GM23338 (cell line): ENCODE measurements around the gene WDR70. TPM values are rescaled to one million over a fixed set of nuclear protein-coding genes. Genes with fewer than 3 reads are reported as not detected.

ENCODE experiments used
- ATAC-seq: fragments of 200-7000 bp; cut with Tn5 transposase; 3 replicates; pipeline ENCODE4 v1.9.1; 2020
- DNase-seq: peaks from one replicate; pipeline ENCODE4 v3.0.0-alpha.2; 2015; ENCODE audit warnings: low spot score
- H2AFZ ChIP-seq: fragments of 200-600 bp; sonication (generic); 2 replicates; pipeline ENCODE4 v1.8.0; 2016; ENCODE audit warnings: antibody characterized with exemption, mild to moderate bottlenecking, moderate library complexity
- H3F3A ChIP-seq: fragments of 200-600 bp; sonication (generic); replicated peaks from 2 replicates; pipeline ENCODE4 v1.8.0; 2017; ENCODE audit warnings: antibody characterized with exemption, mixed run types, low read depth
- H3K27ac ChIP-seq: fragments of 200-600 bp; sonication (generic); 2 replicates; pipeline ENCODE4 v1.6.1; 2016; ENCODE audit warnings: low read depth
- H3K27me3 ChIP-seq: fragments of 200-600 bp; sonication (generic); 2 replicates; pipeline ENCODE4 v1.8.0; 2016; ENCODE audit warnings: mild to moderate bottlenecking, mixed run types, moderate library complexity; ENCODE audit not compliant: insufficient read depth
- H3K36me3 ChIP-seq: fragments of 200-600 bp; sonication (generic); 2 replicates; pipeline ENCODE4 v1.8.0; 2016; ENCODE audit warnings: mild to moderate bottlenecking; ENCODE audit not compliant: insufficient read depth
- H3K4me1 ChIP-seq: fragments of 200-600 bp; sonication (generic); 2 replicates; pipeline ENCODE4 v1.8.0; 2016; ENCODE audit warnings: mild to moderate bottlenecking, moderate library complexity; ENCODE audit not compliant: insufficient read depth
- H3K4me2 ChIP-seq: fragments of 200-600 bp; sonication (generic); 2 replicates; pipeline ENCODE4 v1.7.1; 2017; ENCODE audit warnings: mixed run types
- H3K4me3 ChIP-seq: fragments of 200-600 bp; sonication (generic); 2 replicates; pipeline ENCODE4 v1.6.1; 2016; ENCODE audit warnings: mixed run types
- H3K79me2 ChIP-seq: fragments of 200-600 bp; sonication (generic); replicated peaks from 2 replicates; pipeline ENCODE4 v1.8.0; 2017; ENCODE audit warnings: mild to moderate bottlenecking; ENCODE audit not compliant: insufficient read depth
- H3K9me2 ChIP-seq: fragments of 200-600 bp; sonication (generic); 2 replicates; pipeline ENCODE4 v1.8.0; 2017; ENCODE audit not compliant: insufficient read depth
- H4K20me1 ChIP-seq: fragments of 200-600 bp; sonication (generic); replicated peaks from 2 replicates; pipeline ENCODE4 v1.8.0; 2017; ENCODE audit warnings: mild to moderate bottlenecking; ENCODE audit not compliant: insufficient read depth
- H3K27ac Mint-ChIP-seq: 2 replicates; pipeline ENCODE4 v1.8.0; 2020; ENCODE audit warnings: inconsistent platforms, mild to moderate bottlenecking, moderate library complexity, mixed read lengths
- H3K27me3 Mint-ChIP-seq: 3 replicates; pipeline ENCODE4 v1.8.0; 2022; ENCODE audit warnings: low read depth, mild to moderate bottlenecking, moderate library complexity, mixed read lengths, inconsistent platforms; ENCODE audit not compliant: insufficient read depth, poor library complexity
- H3K36me3 Mint-ChIP-seq: 3 replicates; pipeline ENCODE4 v1.8.0; 2021; ENCODE audit warnings: low read depth, mild to moderate bottlenecking, inconsistent platforms, moderate library complexity, mixed read lengths
- H3K4me1 Mint-ChIP-seq: 3 replicates; pipeline ENCODE4 v1.8.0; 2020; ENCODE audit warnings: mild to moderate bottlenecking, inconsistent platforms, mixed read lengths
- H3K4me3 Mint-ChIP-seq: 3 replicates; pipeline ENCODE4 v1.8.0; 2021; ENCODE audit warnings: moderate library complexity, mild to moderate bottlenecking, inconsistent platforms, mixed read lengths
- H3K9me3 Mint-ChIP-seq: 3 replicates; pipeline ENCODE4 v1.8.0; 2020; ENCODE audit warnings: moderate library complexity, mild to moderate bottlenecking, inconsistent platforms, mixed read lengths
- CREB1 ChIP-seq: fragments of 250-450 bp; sonication (Bioruptor Pico); IDR thresholded peaks from 2 replicates; pipeline ENCODE4 v1.5.0; 2020; ENCODE audit warnings: low read depth, mild to moderate bottlenecking, moderate library complexity
- EZH2phosphoT487 ChIP-seq: fragments of 200-600 bp; sonication (generic); IDR thresholded peaks from one replicate; pipeline ENCODE4 v1.8.1; 2018; ENCODE audit warnings: antibody characterized with exemption; ENCODE audit not compliant: unreplicated experiment
- JUNB ChIP-seq: IDR thresholded peaks from one replicate; pipeline ENCODE4 v1.6.1; 2016; ENCODE audit warnings: antibody characterized with exemption; ENCODE audit not compliant: unreplicated experiment
- NANOG ChIP-seq: IDR thresholded peaks from 2 replicates; pipeline ENCODE4 v1.6.1; 2016; ENCODE audit warnings: antibody characterized with exemption, borderline replicate concordance
- POLR2AphosphoS5 ChIP-seq: IDR thresholded peaks from 2 replicates; pipeline ENCODE4 v1.6.1; 2016; ENCODE audit warnings: antibody characterized with exemption, low read depth
- STAT1 ChIP-seq: IDR thresholded peaks from one replicate; pipeline ENCODE4 v1.6.1; 2016; ENCODE audit warnings: antibody characterized with exemption; ENCODE audit not compliant: unreplicated experiment
- ZNF114 ChIP-seq: fragments of 250-450 bp; sonication (Bioruptor Pico); IDR thresholded peaks from 2 replicates; pipeline ENCODE4 v1.5.0; 2020; ENCODE audit warnings: mild to moderate bottlenecking, moderate library complexity
- ZNF331 ChIP-seq: fragments of 250-450 bp; sonication (Bioruptor Pico); IDR thresholded peaks from 2 replicates; pipeline ENCODE4 v1.5.0; 2020; ENCODE audit warnings: low read depth, mild to moderate bottlenecking, moderate library complexity
- polyA plus RNA-seq: library from polyadenylated mRNA; unstranded; fragments of >200 nt; fragmentation: Nextera tagmentation; extraction: Ambion mirVana; gene quantifications from 2 replicates; pipeline ENCODE4 v1.2.1, GENCODE V29; 2016
- total RNA-seq: library from RNA; depleted of rRNA; stranded (reverse); fragments of >200 nt; shearing (Covaris generic); gene quantifications from 2 replicates; pipeline ENCODE4 v1.2.3, GENCODE V29; 2014
- TF ChIP-seq, protein P1 (sequence below): fragments of 250-450 bp; sonication (Bioruptor Pico); IDR thresholded peaks from 2 replicates; pipeline ENCODE4 v1.5.0; 2020; ENCODE audit warnings: mild to moderate bottlenecking, moderate library complexity
- TF ChIP-seq, protein P2 (sequence below): IDR thresholded peaks from one replicate; pipeline ENCODE4 v1.6.1; 2018; ENCODE audit warnings: antibody characterized with exemption; ENCODE audit not compliant: unreplicated experiment
- TF ChIP-seq, protein P3 (sequence below), 2 experiments: fragments of 200-600 bp in 1 of 2; sonication (generic) in 1 of 2; conservative IDR thresholded peaks; 2 replicates each; pipeline versions ENCODE4 v1.5.1 to v1.6.1; 2016 to 2017; ENCODE audit warnings: antibody characterized with exemption in 2 of 2, low read depth in 2 of 2, mild to moderate bottlenecking in 2 of 2, moderate library complexity in 1 of 2
- TF ChIP-seq, protein P4 (sequence below): IDR thresholded peaks from 2 replicates; pipeline ENCODE4 v1.6.1; 2016; ENCODE audit warnings: antibody characterized with exemption

The WDR70 gene
- total and polyA plus RNA-seq, 2 experiments from 2014 or later, result 34.9 to 86.7 TPM

DNA sequence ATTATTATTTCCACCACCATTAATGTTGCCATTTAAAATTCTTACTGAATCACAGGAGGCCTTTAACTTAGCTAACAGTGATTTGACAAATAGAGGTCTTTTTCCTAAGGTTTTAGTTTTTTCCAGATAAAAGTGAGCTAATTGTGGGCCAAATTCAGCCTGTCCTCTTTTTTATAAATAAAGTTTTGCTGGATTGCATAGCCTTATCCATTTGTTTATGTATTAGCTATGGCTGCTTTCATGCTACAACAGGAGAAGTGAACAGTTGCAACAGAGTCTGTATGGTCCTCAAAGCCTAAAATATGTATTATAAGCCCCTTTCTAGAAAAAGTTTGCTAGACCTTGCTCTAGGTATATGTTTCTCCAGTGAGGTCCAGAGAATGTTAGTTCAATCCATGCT lies 288.3 kb downstream of the WDR70 start:
- Histone ChIP-seq H2AFZ (no peak overlapping the region), H3K4me2 (no peak overlapping the region), H3K36me3 (no peaks in the 10 kb centered on the region), H3K4me1 (no peaks in the 10 kb centered on the region; the same call in 1 of the 2 replicates), H4K20me1 (no peaks in the 10 kb centered on the region), H3K27ac (no peak overlapping the region), H3K4me3 (no peak overlapping the region), H3K79me2 (no peaks in the 10 kb centered on the region), H3K27me3 (no peaks in the 10 kb centered on the region), H3K9me2 (no peaks in the 10 kb centered on the region), H3F3A (no peaks in the 10 kb centered on the region)
- H3K4me3 Mint-ChIP-seq, result no peak overlapping the region
- H3K9me3 Mint-ChIP-seq, result no peaks in the 10 kb centered on the region
- no peaks in the 10 kb centered on the region for H3K36me3 Mint-ChIP-seq
- H3K27ac Mint-ChIP-seq, result no peak overlapping the region
- peaks cover 19% of the 10 kb centered on the region for H3K4me1 Mint-ChIP-seq
- no peak for DNase-seq
- ATAC-seq, result no peak
- peaks cover 3% of the 10 kb centered on the region for H3K27me3 Mint-ChIP-seq
- no peak for TF ChIP-seq ZNF114 (CRISPR knock-in tag)
- TF ChIP-seq, protein P1, sequence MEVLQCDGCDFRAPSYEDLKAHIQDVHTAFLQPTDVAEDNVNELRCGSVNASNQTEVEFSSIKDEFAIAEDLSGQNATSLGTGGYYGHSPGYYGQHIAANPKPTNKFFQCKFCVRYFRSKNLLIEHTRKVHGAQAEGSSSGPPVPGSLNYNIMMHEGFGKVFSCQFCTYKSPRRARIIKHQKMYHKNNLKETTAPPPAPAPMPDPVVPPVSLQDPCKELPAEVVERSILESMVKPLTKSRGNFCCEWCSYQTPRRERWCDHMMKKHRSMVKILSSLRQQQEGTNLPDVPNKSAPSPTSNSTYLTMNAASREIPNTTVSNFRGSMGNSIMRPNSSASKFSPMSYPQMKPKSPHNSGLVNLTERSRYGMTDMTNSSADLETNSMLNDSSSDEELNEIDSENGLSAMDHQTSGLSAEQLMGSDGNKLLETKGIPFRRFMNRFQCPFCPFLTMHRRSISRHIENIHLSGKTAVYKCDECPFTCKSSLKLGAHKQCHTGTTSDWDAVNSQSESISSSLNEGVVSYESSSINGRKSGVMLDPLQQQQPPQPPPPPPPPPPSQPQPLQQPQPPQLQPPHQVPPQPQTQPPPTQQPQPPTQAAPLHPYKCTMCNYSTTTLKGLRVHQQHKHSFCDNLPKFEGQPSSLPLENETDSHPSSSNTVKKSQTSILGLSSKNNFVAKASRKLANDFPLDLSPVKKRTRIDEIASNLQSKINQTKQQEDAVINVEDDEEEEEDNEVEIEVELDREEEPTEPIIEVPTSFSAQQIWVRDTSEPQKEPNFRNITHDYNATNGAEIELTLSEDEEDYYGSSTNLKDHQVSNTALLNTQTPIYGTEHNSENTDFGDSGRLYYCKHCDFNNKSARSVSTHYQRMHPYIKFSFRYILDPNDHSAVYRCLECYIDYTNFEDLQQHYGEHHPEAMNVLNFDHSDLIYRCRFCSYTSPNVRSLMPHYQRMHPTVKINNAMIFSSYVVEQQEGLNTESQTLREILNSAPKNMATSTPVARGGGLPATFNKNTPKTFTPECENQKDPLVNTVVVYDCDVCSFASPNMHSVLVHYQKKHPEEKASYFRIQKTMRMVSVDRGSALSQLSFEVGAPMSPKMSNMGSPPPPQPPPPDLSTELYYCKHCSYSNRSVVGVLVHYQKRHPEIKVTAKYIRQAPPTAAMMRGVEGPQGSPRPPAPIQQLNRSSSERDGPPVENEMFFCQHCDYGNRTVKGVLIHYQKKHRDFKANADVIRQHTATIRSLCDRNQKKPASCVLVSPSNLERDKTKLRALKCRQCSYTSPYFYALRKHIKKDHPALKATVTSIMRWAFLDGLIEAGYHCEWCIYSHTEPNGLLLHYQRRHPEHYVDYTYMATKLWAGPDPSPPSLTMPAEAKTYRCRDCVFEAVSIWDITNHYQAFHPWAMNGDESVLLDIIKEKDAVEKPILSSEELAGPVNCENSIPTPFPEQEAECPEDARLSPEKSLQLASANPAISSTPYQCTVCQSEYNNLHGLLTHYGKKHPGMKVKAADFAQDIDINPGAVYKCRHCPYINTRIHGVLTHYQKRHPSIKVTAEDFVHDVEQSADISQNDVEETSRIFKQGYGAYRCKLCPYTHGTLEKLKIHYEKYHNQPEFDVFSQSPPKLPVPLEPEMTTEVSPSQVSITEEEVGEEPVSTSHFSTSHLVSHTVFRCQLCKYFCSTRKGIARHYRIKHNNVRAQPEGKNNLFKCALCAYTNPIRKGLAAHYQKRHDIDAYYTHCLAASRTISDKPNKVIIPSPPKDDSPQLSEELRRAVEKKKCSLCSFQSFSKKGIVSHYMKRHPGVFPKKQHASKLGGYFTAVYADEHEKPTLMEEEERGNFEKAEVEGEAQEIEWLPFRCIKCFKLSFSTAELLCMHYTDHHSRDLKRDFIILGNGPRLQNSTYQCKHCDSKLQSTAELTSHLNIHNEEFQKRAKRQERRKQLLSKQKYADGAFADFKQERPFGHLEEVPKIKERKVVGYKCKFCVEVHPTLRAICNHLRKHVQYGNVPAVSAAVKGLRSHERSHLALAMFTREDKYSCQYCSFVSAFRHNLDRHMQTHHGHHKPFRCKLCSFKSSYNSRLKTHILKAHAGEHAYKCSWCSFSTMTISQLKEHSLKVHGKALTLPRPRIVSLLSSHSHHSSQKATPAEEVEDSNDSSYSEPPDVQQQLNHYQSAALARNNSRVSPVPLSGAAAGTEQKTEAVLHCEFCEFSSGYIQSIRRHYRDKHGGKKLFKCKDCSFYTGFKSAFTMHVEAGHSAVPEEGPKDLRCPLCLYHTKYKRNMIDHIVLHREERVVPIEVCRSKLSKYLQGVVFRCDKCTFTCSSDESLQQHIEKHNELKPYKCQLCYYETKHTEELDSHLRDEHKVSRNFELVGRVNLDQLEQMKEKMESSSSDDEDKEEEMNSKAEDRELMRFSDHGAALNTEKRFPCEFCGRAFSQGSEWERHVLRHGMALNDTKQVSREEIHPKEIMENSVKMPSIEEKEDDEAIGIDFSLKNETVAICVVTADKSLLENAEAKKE, result no peak
- TF ChIP-seq CREB1 (CRISPR knock-in tag), result no peak
- TF ChIP-seq STAT1, result no peak
- TF ChIP-seq, protein P2, sequence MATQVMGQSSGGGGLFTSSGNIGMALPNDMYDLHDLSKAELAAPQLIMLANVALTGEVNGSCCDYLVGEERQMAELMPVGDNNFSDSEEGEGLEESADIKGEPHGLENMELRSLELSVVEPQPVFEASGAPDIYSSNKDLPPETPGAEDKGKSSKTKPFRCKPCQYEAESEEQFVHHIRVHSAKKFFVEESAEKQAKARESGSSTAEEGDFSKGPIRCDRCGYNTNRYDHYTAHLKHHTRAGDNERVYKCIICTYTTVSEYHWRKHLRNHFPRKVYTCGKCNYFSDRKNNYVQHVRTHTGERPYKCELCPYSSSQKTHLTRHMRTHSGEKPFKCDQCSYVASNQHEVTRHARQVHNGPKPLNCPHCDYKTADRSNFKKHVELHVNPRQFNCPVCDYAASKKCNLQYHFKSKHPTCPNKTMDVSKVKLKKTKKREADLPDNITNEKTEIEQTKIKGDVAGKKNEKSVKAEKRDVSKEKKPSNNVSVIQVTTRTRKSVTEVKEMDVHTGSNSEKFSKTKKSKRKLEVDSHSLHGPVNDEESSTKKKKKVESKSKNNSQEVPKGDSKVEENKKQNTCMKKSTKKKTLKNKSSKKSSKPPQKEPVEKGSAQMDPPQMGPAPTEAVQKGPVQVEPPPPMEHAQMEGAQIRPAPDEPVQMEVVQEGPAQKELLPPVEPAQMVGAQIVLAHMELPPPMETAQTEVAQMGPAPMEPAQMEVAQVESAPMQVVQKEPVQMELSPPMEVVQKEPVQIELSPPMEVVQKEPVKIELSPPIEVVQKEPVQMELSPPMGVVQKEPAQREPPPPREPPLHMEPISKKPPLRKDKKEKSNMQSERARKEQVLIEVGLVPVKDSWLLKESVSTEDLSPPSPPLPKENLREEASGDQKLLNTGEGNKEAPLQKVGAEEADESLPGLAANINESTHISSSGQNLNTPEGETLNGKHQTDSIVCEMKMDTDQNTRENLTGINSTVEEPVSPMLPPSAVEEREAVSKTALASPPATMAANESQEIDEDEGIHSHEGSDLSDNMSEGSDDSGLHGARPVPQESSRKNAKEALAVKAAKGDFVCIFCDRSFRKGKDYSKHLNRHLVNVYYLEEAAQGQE, result no peak
- TF ChIP-seq POLR2AphosphoS5, result no peak
- TF ChIP-seq, protein P3, sequence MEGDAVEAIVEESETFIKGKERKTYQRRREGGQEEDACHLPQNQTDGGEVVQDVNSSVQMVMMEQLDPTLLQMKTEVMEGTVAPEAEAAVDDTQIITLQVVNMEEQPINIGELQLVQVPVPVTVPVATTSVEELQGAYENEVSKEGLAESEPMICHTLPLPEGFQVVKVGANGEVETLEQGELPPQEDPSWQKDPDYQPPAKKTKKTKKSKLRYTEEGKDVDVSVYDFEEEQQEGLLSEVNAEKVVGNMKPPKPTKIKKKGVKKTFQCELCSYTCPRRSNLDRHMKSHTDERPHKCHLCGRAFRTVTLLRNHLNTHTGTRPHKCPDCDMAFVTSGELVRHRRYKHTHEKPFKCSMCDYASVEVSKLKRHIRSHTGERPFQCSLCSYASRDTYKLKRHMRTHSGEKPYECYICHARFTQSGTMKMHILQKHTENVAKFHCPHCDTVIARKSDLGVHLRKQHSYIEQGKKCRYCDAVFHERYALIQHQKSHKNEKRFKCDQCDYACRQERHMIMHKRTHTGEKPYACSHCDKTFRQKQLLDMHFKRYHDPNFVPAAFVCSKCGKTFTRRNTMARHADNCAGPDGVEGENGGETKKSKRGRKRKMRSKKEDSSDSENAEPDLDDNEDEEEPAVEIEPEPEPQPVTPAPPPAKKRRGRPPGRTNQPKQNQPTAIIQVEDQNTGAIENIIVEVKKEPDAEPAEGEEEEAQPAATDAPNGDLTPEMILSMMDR (conservative IDR thresholded peaks at IDR 0.05; ENCODE audit: low read depth in 2 of 2), result no peak
- TF ChIP-seq NANOG, result no peak
- TF ChIP-seq ZNF331, result no peak
- no peak for TF ChIP-seq JUNB
- no peak for TF ChIP-seq EZH2phosphoT487
- TF ChIP-seq, protein P4, sequence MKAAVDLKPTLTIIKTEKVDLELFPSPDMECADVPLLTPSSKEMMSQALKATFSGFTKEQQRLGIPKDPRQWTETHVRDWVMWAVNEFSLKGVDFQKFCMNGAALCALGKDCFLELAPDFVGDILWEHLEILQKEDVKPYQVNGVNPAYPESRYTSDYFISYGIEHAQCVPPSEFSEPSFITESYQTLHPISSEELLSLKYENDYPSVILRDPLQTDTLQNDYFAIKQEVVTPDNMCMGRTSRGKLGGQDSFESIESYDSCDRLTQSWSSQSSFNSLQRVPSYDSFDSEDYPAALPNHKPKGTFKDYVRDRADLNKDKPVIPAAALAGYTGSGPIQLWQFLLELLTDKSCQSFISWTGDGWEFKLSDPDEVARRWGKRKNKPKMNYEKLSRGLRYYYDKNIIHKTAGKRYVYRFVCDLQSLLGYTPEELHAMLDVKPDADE, result no peak
